ENCODE measurements around the gene CDH24. TPM values are rescaled to one million over a fixed set of nuclear protein-coding genes. Genes with fewer than 3 reads are reported as not detected.

Gene CDH24
- total and polyA plus RNA-seq, 2 donors (not counting 3 experiments of a cell fraction or from before 2014, with no cell fraction given), result 21.7 to 52.9 TPM

DNA sequence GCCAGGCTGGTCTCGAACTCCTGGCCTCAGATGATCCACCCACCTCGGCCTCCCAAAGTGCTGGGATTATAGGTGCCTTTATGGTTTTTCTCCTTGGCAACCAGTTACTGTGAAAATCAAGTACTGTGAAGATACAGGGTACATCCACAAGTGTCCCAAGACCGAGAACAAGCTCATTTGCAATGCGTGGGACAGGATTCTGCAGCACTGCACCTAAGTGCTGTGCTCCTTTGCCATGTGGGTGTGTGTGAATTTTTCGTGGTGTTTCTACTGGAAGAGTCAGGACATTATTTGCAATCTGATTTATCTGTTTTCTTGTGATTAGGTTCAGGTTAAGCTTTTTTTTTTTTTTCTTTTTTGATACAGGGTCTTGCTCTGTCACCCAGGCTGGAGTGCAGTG, 40.2 kb downstream of the CDH24 start:
- TF ChIP-seq MYC (IDR thresholded peaks at IDR 0.05; ENCODE audit: low read depth, low read length) (no peak), FOS (IDR thresholded peaks at IDR 0.05; ENCODE audit: borderline replicate concordance, insufficient read depth, low read length) (no peak), JUN (IDR thresholded peaks at IDR 0.05; ENCODE audit: borderline replicate concordance, insufficient read depth, insufficient read length, low read depth) (no peak), POLR2A (IDR thresholded peaks at IDR 0.05; ENCODE audit: low read depth, low read length) (no peak), EZH2 (IDR thresholded peaks at IDR 0.05; ENCODE audit: borderline replicate concordance, low read depth, low read length, severe bottlenecking) (no peak), GATA2 (IDR thresholded peaks at IDR 0.05; ENCODE audit: insufficient read depth, insufficient read length, low read depth, low read length) (no peak), POLR2AphosphoS5 (IDR thresholded peaks at IDR 0.05; ENCODE audit: insufficient read depth, low read depth, low read length) (no peak)
- TF ChIP-seq, protein P1, sequence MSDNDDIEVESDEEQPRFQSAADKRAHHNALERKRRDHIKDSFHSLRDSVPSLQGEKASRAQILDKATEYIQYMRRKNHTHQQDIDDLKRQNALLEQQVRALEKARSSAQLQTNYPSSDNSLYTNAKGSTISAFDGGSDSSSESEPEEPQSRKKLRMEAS (IDR thresholded peaks at IDR 0.05; ENCODE audit: insufficient read depth, insufficient read length), result no peak
- TF ChIP-seq, protein P2, sequence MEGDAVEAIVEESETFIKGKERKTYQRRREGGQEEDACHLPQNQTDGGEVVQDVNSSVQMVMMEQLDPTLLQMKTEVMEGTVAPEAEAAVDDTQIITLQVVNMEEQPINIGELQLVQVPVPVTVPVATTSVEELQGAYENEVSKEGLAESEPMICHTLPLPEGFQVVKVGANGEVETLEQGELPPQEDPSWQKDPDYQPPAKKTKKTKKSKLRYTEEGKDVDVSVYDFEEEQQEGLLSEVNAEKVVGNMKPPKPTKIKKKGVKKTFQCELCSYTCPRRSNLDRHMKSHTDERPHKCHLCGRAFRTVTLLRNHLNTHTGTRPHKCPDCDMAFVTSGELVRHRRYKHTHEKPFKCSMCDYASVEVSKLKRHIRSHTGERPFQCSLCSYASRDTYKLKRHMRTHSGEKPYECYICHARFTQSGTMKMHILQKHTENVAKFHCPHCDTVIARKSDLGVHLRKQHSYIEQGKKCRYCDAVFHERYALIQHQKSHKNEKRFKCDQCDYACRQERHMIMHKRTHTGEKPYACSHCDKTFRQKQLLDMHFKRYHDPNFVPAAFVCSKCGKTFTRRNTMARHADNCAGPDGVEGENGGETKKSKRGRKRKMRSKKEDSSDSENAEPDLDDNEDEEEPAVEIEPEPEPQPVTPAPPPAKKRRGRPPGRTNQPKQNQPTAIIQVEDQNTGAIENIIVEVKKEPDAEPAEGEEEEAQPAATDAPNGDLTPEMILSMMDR (IDR thresholded peaks at IDR 0.05; ENCODE audit: extremely low read depth in 1 of 2, insufficient read depth in 1 of 2, low read depth in 1 of 2, low read length in 2 of 2), result no peak
- intact Hi-C loops (cut with micrococcal nuclease) (no loop called here), dilution Hi-C loops (cut with MboI; ENCODE audit: extremely low pct_ligation_motif_present, low sequenced_read_pairs) (no loop called here)
- H3K4me3 ChIP-seq (replicated peaks in 1 of 3; ENCODE audit: insufficient read depth in 1 of 3, low read depth in 1 of 3, low read length in 3 of 3), result no peak overlapping the region
- H2AFZ ChIP-seq (ENCODE audit: low read depth, low read length), result no peak overlapping the region
- H3K79me2 ChIP-seq (ENCODE audit: control insufficient read depth, insufficient read depth, low read length), result no peaks in the 10 kb centered on the region
- H3K9me3 ChIP-seq (replicated peaks; ENCODE audit: control insufficient read depth, insufficient read depth, low read length), result no peaks in the 10 kb centered on the region
- DNase-seq (ENCODE audit: low read depth, low spot score), result no peak
- no peak for FAIRE-seq
- H4K20me1 ChIP-seq (replicated peaks; ENCODE audit: control insufficient read depth, extremely low read depth, insufficient read depth, low read length), result no peaks in the 10 kb centered on the region
- no peak overlapping the region for H3K27ac ChIP-seq (ENCODE audit: insufficient read depth, low read depth, low read length)
- no peak overlapping the region for H3K9ac ChIP-seq (replicated peaks; ENCODE audit: extremely low read depth, insufficient read depth, low read length)
- no peaks in the 10 kb centered on the region for H3K4me1 ChIP-seq (ENCODE audit: control insufficient read depth, extremely low read depth, insufficient read depth, low read length)
- CTCF ChIA-PET, result interaction anchor here (0.7 to 2.9 kb wide), 6 partner anchors 12 to 30 kb away, joined by 3 to 13 read pairs (median 4); no protein-coding TSS in a partner anchor
- no peaks in the 10 kb centered on the region for H3K9me1 ChIP-seq (replicated peaks; ENCODE audit: control insufficient read depth, extremely low read depth, insufficient read depth, low read length)
- H3K36me3 ChIP-seq (ENCODE audit: control insufficient read depth in 2 of 2, extremely low read depth in 1 of 2, insufficient read depth in 2 of 2, low read length in 2 of 2), result no peaks in the 10 kb centered on the region
- BruUV-seq (replicated peaks), result no TSS peak
- no peaks in the 10 kb centered on the region for H3K27me3 ChIP-seq (ENCODE audit: control insufficient read depth in 2 of 2, insufficient read depth in 2 of 2, low read length in 2 of 2)
- POLR2A ChIA-PET, result no interaction called here
- H3K4me2 ChIP-seq (ENCODE audit: insufficient read depth, low read length), result no peak overlapping the region
